PC-9 (cell line): ENCODE results near the gene CAPN11. TPM values are rescaled to one million over a fixed set of nuclear protein-coding genes. Genes with fewer than 3 reads are reported as not detected.

Experiments used
- BruUV-seq: library from RNA; stranded (reverse); fragments of 400-500 nt; replicated peaks from 2 replicates; lab custom pipeline; 2021; lab: Mats Ljungman, UMichigan
- CTCF ChIA-PET: fragments of 300-600 bp; sonication (Branson Sonifier 250); formaldehyde crosslinking; loops from one replicate; lab custom pipeline; 2022; ENCODE audit warnings: antibody characterized with exemption; lab: Charles Lee
- POLR2A ChIA-PET: fragments of 300-600 bp; sonication (Branson Sonifier 250); formaldehyde crosslinking; loops from one replicate; lab custom pipeline; 2022; ENCODE audit warnings: antibody characterized with exemption; ENCODE audit not compliant: unreplicated experiment; lab: Charles Lee
- DNase-seq, 2 experiments: peaks; one replicate each; pipeline versions ENCODE4 v3.0.0 to v3.0.0-alpha.2; 2015 to 2022; ENCODE audit warnings: mixed read lengths in 1 of 2
- H2AFZ ChIP-seq: fragments of 200-600 bp; sonication (generic); 2 replicates; pipeline ENCODE4 v1.8.1; 2017; ENCODE audit warnings: antibody characterized with exemption
- H3F3A ChIP-seq: fragments of 200-600 bp; sonication (generic); 2 replicates; pipeline ENCODE4 v1.8.1; 2017; ENCODE audit warnings: antibody characterized with exemption, mild to moderate bottlenecking, low read depth; ENCODE audit not compliant: insufficient read depth
- H3K27ac ChIP-seq: fragments of 200-600 bp; sonication (generic); 2 replicates; pipeline ENCODE4 v1.6.1; 2016; ENCODE audit warnings: mixed run types
- H3K27me3 ChIP-seq: fragments of 200-600 bp; sonication (generic); 2 replicates; pipeline ENCODE4 v1.6.1; 2016; ENCODE audit warnings: low read depth, mixed run types; ENCODE audit not compliant: insufficient read depth
- H3K36me3 ChIP-seq: fragments of 200-600 bp; sonication (generic); 2 replicates; pipeline ENCODE4 v1.6.1; 2016; ENCODE audit warnings: low read depth, mixed run types
- H3K4me1 ChIP-seq: fragments of 200-600 bp; sonication (generic); replicated peaks from 2 replicates; pipeline ENCODE4 v1.6.1; 2016; ENCODE audit warnings: mixed run types; ENCODE audit not compliant: insufficient read depth
- H3K4me2 ChIP-seq: fragments of 200-600 bp; sonication (generic); 2 replicates; pipeline ENCODE4 v1.6.1; 2017; ENCODE audit warnings: mixed run types
- H3K4me3 ChIP-seq: fragments of 200-600 bp; sonication (generic); 2 replicates; pipeline ENCODE4 v1.6.1; 2016; ENCODE audit warnings: mixed run types
- H3K79me2 ChIP-seq: fragments of 200-600 bp; sonication (generic); 2 replicates; pipeline ENCODE4 v1.6.1; 2017; ENCODE audit warnings: low read depth, mixed run types
- H3K9me2 ChIP-seq: fragments of 200-600 bp; sonication (generic); 2 replicates; pipeline ENCODE4 v1.8.1; 2017; ENCODE audit warnings: mild to moderate bottlenecking; ENCODE audit not compliant: insufficient read depth
- H3K9me3 ChIP-seq: fragments of 200-600 bp; sonication (generic); 2 replicates; pipeline ENCODE4 v1.8.1; 2016; ENCODE audit warnings: low read depth; ENCODE audit not compliant: insufficient read depth
- H4K20me1 ChIP-seq: fragments of 200-600 bp; sonication (generic); 2 replicates; pipeline ENCODE4 v1.8.1; 2017; ENCODE audit not compliant: insufficient read depth
- EZH2 ChIP-seq: fragments of 200-600 bp; sonication (generic); IDR thresholded peaks from 2 replicates; pipeline ENCODE4 v1.8.0; 2017; ENCODE audit warnings: antibody characterized with exemption, low read depth
- intact Hi-C: fragments of 100-400 bp; cut with micrococcal nuclease; formaldehyde crosslinking; loops from one replicate; pipeline ENCODE4 v1.10.0; 2022; ENCODE audit not compliant: unreplicated experiment
- total RNA-seq: library from RNA; stranded (reverse); gene quantifications from 2 replicates; pipeline ENCODE4 v1.2.3, GENCODE V29; 2021
- TF ChIP-seq, protein P1 (sequence below): fragments of 200-600 bp; sonication (generic); conservative IDR thresholded peaks from 2 replicates; pipeline ENCODE4 v1.6.1; 2017; ENCODE audit warnings: mixed run types, antibody characterized with exemption, mild to moderate bottlenecking, moderate library complexity

CAPN11 gene
- total RNA-seq, 1 experiment from 2014 or later, result not detected

- no peak overlapping the region for H3K4me3 ChIP-seq
- no peaks in the 10 kb centered on the region for H3K9me2 ChIP-seq
- ChIA-PET CTCF (interaction anchor here (0.6 kb wide), 1 partner anchor 283 kb away, joined by 4 read pairs; no protein-coding TSS in a partner anchor), POLR2A (no interaction called here)
- H3K4me2 ChIP-seq, result no peak overlapping the region
- no peak overlapping the region for H3K27ac ChIP-seq
- DNase-seq, result no peak
- TF ChIP-seq EZH2, result no peak
- TF ChIP-seq, protein P1, sequence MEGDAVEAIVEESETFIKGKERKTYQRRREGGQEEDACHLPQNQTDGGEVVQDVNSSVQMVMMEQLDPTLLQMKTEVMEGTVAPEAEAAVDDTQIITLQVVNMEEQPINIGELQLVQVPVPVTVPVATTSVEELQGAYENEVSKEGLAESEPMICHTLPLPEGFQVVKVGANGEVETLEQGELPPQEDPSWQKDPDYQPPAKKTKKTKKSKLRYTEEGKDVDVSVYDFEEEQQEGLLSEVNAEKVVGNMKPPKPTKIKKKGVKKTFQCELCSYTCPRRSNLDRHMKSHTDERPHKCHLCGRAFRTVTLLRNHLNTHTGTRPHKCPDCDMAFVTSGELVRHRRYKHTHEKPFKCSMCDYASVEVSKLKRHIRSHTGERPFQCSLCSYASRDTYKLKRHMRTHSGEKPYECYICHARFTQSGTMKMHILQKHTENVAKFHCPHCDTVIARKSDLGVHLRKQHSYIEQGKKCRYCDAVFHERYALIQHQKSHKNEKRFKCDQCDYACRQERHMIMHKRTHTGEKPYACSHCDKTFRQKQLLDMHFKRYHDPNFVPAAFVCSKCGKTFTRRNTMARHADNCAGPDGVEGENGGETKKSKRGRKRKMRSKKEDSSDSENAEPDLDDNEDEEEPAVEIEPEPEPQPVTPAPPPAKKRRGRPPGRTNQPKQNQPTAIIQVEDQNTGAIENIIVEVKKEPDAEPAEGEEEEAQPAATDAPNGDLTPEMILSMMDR, result no peak
- no peaks in the 10 kb centered on the region for H3K27me3 ChIP-seq
- no peaks in the 10 kb centered on the region for H3K9me3 ChIP-seq
- H3K79me2 ChIP-seq, result no peaks in the 10 kb centered on the region
- no TSS peak for BruUV-seq
- H3F3A ChIP-seq, result no peaks in the 10 kb centered on the region
- no peaks in the 10 kb centered on the region for H3K4me1 ChIP-seq
- no peaks in the 10 kb centered on the region for H3K36me3 ChIP-seq
- no peak overlapping the region for H2AFZ ChIP-seq
- H4K20me1 ChIP-seq, result no peaks in the 10 kb centered on the region
- intact Hi-C loops, result no loop called here
Observed at GRCh38 chr6:44186635-44187025, 28.0 kb downstream of the CAPN11 start.

GRCh38 chr6:44188819-44189218 lies 30.2 kb downstream of the CAPN11 start:
- H3K27ac ChIP-seq, result no peak overlapping the region
- TF ChIP-seq EZH2, result no peak
- no peak overlapping the region for H3K4me3 ChIP-seq
- H3K9me2 ChIP-seq, result no peaks in the 10 kb centered on the region
- no peaks in the 10 kb centered on the region for H3K36me3 ChIP-seq
- no peak for DNase-seq
- H3K9me3 ChIP-seq, result no peaks in the 10 kb centered on the region
- ChIA-PET CTCF (no interaction called here), POLR2A (interaction anchor here (0.7 kb wide), 1 partner anchor 578 kb away, joined by 5 read pairs; no protein-coding TSS in a partner anchor)
- peaks cover 9% of the 10 kb centered on the region; the same call in 1 of the 2 replicates for H3F3A ChIP-seq
- no peak overlapping the region for H2AFZ ChIP-seq
- BruUV-seq, result no TSS peak
- intact Hi-C loops, result no loop called here
- H3K4me1 ChIP-seq, result no peaks in the 10 kb centered on the region
- H3K79me2 ChIP-seq, result no peaks in the 10 kb centered on the region
- H4K20me1 ChIP-seq, result no peaks in the 10 kb centered on the region
- H3K27me3 ChIP-seq, result no peaks in the 10 kb centered on the region
- H3K4me2 ChIP-seq, result no peak overlapping the region

- no peaks in the 10 kb centered on the region for H3K9me2 ChIP-seq
- peaks cover 9% of the 10 kb centered on the region; the same call in 1 of the 2 replicates for H3F3A ChIP-seq
- H3K9me3 ChIP-seq, result no peaks in the 10 kb centered on the region
- no peaks in the 10 kb centered on the region for H3K27me3 ChIP-seq
- TF ChIP-seq, protein P1, result no peak
- TF ChIP-seq EZH2, result no peak
- no peaks in the 10 kb centered on the region for H3K79me2 ChIP-seq
- no peak overlapping the region for H2AFZ ChIP-seq
- no peak for DNase-seq
- no peak overlapping the region for H3K4me3 ChIP-seq
- ChIA-PET CTCF (no interaction called here), POLR2A (interaction anchor here (0.6 kb wide), 1 partner anchor 1211 kb away, joined by 4 read pairs; no protein-coding TSS in a partner anchor)
- BruUV-seq, result no TSS peak
- H3K4me2 ChIP-seq, result no peak overlapping the region
- no peaks in the 10 kb centered on the region for H3K36me3 ChIP-seq
- no peaks in the 10 kb centered on the region for H4K20me1 ChIP-seq
- intact Hi-C loops, result no loop called here
- no peak overlapping the region for H3K27ac ChIP-seq
- H3K4me1 ChIP-seq, result no peaks in the 10 kb centered on the region
Observed at GRCh38 chr6:44189257-44189656, 30.6 kb downstream of the CAPN11 start.

DNA sequence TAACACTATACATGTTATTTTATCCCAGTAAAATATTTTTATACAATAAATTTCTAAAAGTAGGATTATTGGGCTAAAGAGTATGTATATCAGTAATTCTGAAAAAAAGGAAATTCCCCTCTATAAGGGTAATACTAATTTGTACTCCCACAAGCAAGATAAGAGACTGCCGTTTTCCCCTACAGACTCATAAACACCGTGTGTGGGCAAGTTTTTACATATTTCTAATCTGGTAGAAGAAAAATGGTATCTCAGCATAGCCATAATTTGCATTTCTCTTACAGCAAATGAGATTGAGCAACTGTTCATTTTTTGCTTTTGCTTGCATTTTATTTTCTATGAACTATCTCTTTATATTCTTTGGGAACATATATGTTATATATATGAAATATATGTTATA lies 32.1 kb downstream of the CAPN11 start:
- no peak overlapping the region for H3K4me3 ChIP-seq
- no peaks in the 10 kb centered on the region for H3K9me2 ChIP-seq
- BruUV-seq, result no TSS peak
- H3K79me2 ChIP-seq, result no peaks in the 10 kb centered on the region
- H3K9me3 ChIP-seq, result no peaks in the 10 kb centered on the region
- no peaks in the 10 kb centered on the region for H3K4me1 ChIP-seq
- no peaks in the 10 kb centered on the region for H3K27me3 ChIP-seq
- no peak overlapping the region for H2AFZ ChIP-seq
- CTCF ChIA-PET, result interaction anchor here (0.8 kb wide), 1 partner anchor 13 kb away, joined by 3 read pairs; no protein-coding TSS in a partner anchor
- DNase-seq, result no peak
- H3K27ac ChIP-seq, result no peak overlapping the region
- POLR2A ChIA-PET, result no interaction called here
- no peaks in the 10 kb centered on the region for H4K20me1 ChIP-seq
- TF ChIP-seq EZH2, result no peak
- TF ChIP-seq, protein P1, result no peak
- no peaks in the 10 kb centered on the region for H3K36me3 ChIP-seq
- intact Hi-C loops, result no loop called here
- H3K4me2 ChIP-seq, result no peak overlapping the region
- peaks cover 9% of the 10 kb centered on the region; the same call in 1 of the 2 replicates for H3F3A ChIP-seq
